ENCODE measurements around the gene MAP2. TPM values are rescaled to one million over a fixed set of nuclear protein-coding genes. Genes with fewer than 3 reads are reported as not detected.
A peak's percentile ranks its signal among the peaks of the same experiment; 100 is the strongest.

MAP2 gene
- total RNA-seq, 1 donor from 2014 or later = 3.4 TPM

- intact Hi-C loops (cut with micrococcal nuclease) = no loop called here
- no peak for ATAC-seq
- DNase-seq = no peak
Measured at GRCh38 chr2:209519906-209520305, 96.1 kb downstream of the MAP2 start.

- ATAC-seq (no peak), DNase-seq (no peak)
- intact Hi-C loops (cut with micrococcal nuclease) = no loop called here
Measured at GRCh38 chr2:209523041-209523740, 99.3 kb downstream of the MAP2 start.

GRCh38 chr2:209523867-209524266, 100.0 kb downstream of the MAP2 start:
- ATAC-seq = no peak
- intact Hi-C loops (cut with micrococcal nuclease) = no loop called here
- DNase-seq = no peak

- ATAC-seq (no peak), DNase-seq (no peak)
- intact Hi-C loops (cut with micrococcal nuclease) = no loop called here
Measured at GRCh38 chr2:209525331-209525730, 101.5 kb downstream of the MAP2 start.

- peak; percentile 67 for ATAC-seq
- intact Hi-C loops (cut with micrococcal nuclease) = no loop called here
Measured at GRCh38 chr2:209525834-209526281, 102.0 kb downstream of the MAP2 start.

GRCh38 chr2:209526561-209526960, 102.7 kb downstream of the MAP2 start:
- intact Hi-C loops (cut with micrococcal nuclease) = no loop called here
- DNase-seq (no peak), ATAC-seq (peak; percentile 74)

More at GRCh38 chr2:209525834-209526281, 102.0 kb downstream of the MAP2 start:
- no peak for DNase-seq

- ATAC-seq = no peak
- intact Hi-C loops (cut with micrococcal nuclease) = no loop called here
- DNase-seq = no peak
Measured at GRCh38 chr2:209529579-209529978, 105.7 kb downstream of the MAP2 start.

- ATAC-seq (no peak), DNase-seq (no peak)
- intact Hi-C loops (cut with micrococcal nuclease) = no loop called here
Measured at GRCh38 chr2:209532321-209532720, 108.5 kb downstream of the MAP2 start.

- intact Hi-C loops (cut with micrococcal nuclease) = no loop called here
- no peak for DNase-seq
- ATAC-seq = no peak
Measured at GRCh38 chr2:209533391-209533790, 109.5 kb downstream of the MAP2 start.

- intact Hi-C loops (cut with micrococcal nuclease) = no loop called here
- DNase-seq (no peak), ATAC-seq (no peak)
Measured at GRCh38 chr2:209534228-209534627, 110.4 kb downstream of the MAP2 start.

- intact Hi-C loops (cut with micrococcal nuclease) = no loop called here
- ATAC-seq (no peak), DNase-seq (no peak)
Measured at GRCh38 chr2:209536363-209536762, 112.5 kb downstream of the MAP2 start.

GRCh38 chr2:209547726-209548125, 123.9 kb downstream of the MAP2 start:
- intact Hi-C loops (cut with micrococcal nuclease) = no loop called here
- no peak for DNase-seq
- no peak for ATAC-seq

GRCh38 chr2:209549589-209549988, 125.7 kb downstream of the MAP2 start:
- ATAC-seq (no peak), DNase-seq (no peak)
- intact Hi-C loops (cut with micrococcal nuclease) = no loop called here

GRCh38 chr2:209553913-209554312, 130.1 kb downstream of the MAP2 start:
- intact Hi-C loops (cut with micrococcal nuclease) = loop anchor here (2.0 kb wide), 1 partner anchor 125 kb away; no protein-coding TSS in a partner anchor
- ATAC-seq (no peak), DNase-seq (no peak)

GRCh38 chr2:209556354-209556961, 132.6 kb downstream of the MAP2 start:
- DNase-seq (no peak), ATAC-seq (peak; percentile 78)
- intact Hi-C loops (cut with micrococcal nuclease) = loop anchor here (5.0 kb wide), 1 partner anchor 224 kb away; no protein-coding TSS in a partner anchor

GRCh38 chr2:209560911-209561310, 137.1 kb downstream of the MAP2 start:
- intact Hi-C loops (cut with micrococcal nuclease) = no loop called here
- DNase-seq = no peak
- no peak for ATAC-seq

- intact Hi-C loops (cut with micrococcal nuclease) = no loop called here
- no peak for DNase-seq
- no peak for ATAC-seq
Measured at GRCh38 chr2:209563453-209563852, 139.6 kb downstream of the MAP2 start.

- DNase-seq (no peak), ATAC-seq (no peak)
- intact Hi-C loops (cut with micrococcal nuclease) = no loop called here
Measured at GRCh38 chr2:209564816-209565215, 141.0 kb downstream of the MAP2 start.

- intact Hi-C loops (cut with micrococcal nuclease) = no loop called here
Measured at GRCh38 chr2:209565896-209566582, 142.2 kb downstream of the MAP2 start.

GRCh38 chr2:209570194-209570593, 146.3 kb downstream of the MAP2 start:
- DNase-seq (no peak), ATAC-seq (no peak)
- intact Hi-C loops (cut with micrococcal nuclease) = no loop called here

More at GRCh38 chr2:209565896-209566582, 142.2 kb downstream of the MAP2 start:
- no peak for DNase-seq
- no peak for ATAC-seq

Data from left ventricle myocardium superior (tissue), 1 donor.